ENCODE results near the gene SEMA6B.

DNA sequence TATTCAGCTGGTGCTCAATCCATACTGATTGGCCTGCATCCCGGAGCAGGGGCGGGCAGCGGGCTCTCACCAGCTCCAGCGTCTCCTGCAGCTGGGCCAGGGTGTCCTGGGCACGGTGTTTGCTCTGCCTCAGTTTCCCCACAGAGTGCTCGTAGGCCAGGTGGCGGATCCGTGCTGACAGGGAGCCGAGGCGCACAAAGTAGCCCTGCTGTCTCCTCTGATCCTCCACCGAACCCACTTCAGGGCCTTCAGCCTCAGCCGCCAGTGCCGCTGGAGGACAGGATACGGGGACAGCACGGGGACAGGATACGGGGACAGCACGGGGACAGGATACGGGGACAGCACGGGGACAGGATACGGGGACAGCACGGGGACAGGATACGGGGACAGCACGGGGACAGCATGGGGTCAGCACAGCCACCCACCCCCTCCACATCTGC lies 33.9 kb downstream of the SEMA6B start:
- TF ChIP-seq, protein P1, sequence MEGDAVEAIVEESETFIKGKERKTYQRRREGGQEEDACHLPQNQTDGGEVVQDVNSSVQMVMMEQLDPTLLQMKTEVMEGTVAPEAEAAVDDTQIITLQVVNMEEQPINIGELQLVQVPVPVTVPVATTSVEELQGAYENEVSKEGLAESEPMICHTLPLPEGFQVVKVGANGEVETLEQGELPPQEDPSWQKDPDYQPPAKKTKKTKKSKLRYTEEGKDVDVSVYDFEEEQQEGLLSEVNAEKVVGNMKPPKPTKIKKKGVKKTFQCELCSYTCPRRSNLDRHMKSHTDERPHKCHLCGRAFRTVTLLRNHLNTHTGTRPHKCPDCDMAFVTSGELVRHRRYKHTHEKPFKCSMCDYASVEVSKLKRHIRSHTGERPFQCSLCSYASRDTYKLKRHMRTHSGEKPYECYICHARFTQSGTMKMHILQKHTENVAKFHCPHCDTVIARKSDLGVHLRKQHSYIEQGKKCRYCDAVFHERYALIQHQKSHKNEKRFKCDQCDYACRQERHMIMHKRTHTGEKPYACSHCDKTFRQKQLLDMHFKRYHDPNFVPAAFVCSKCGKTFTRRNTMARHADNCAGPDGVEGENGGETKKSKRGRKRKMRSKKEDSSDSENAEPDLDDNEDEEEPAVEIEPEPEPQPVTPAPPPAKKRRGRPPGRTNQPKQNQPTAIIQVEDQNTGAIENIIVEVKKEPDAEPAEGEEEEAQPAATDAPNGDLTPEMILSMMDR (IDR thresholded peaks at IDR 0.05), result no peak
- TF ChIP-seq POLR2AphosphoS5 (IDR thresholded peaks at IDR 0.05; ENCODE audit: insufficient read depth in 1 of 2, low read depth in 1 of 2), result no peak
- no peak for TF ChIP-seq POLR2A (IDR thresholded peaks at IDR 0.05)
